Subcutaneous abdominal adipose tissue (tissue), 5 donors: Measurements from ENCODE around the gene ATP6V0D1.

Experiments
- H3K27ac ChIP-seq: one replicate; pipeline ENCODE4 v1.7.0; 2013; ENCODE audit warnings: low read depth, mild to moderate bottlenecking, inconsistent platforms, low read length, moderate library complexity
- H3K27me3 ChIP-seq, 5 donors: one replicate each; pipeline ENCODE4 v1.7.0; 2013; ENCODE audit warnings: low read length in 5 of 5, inconsistent platforms in 1 of 5; ENCODE audit not compliant: control insufficient read depth in 5 of 5, insufficient read depth in 4 of 5
- H3K36me3 ChIP-seq, 5 donors: one replicate each; pipeline ENCODE4 v1.7.0; 2013; ENCODE audit warnings: low read length in 5 of 5; ENCODE audit not compliant: control insufficient read depth in 5 of 5, insufficient read depth in 5 of 5
- H3K4me1 ChIP-seq, 5 donors: one replicate each; pipeline ENCODE4 v1.7.0; 2013; ENCODE audit warnings: low read length in 5 of 5, mild to moderate bottlenecking in 3 of 5, moderate library complexity in 1 of 5; ENCODE audit not compliant: control insufficient read depth in 5 of 5, insufficient read depth in 5 of 5
- H3K4me3 ChIP-seq, 5 donors: one replicate each; pipeline ENCODE4 v1.7.0; 2013; ENCODE audit warnings: low read length in 5 of 5, low read depth in 1 of 5
- H3K9ac ChIP-seq, 5 donors: one replicate each; pipeline ENCODE4 v1.7.0; 2013; ENCODE audit warnings: low read length in 5 of 5, mild to moderate bottlenecking in 4 of 5, moderate library complexity in 3 of 5
- H3K9me3 ChIP-seq, 5 donors: one replicate each; pipeline ENCODE4 v1.7.0; 2013; ENCODE audit warnings: low read length in 5 of 5; ENCODE audit not compliant: control insufficient read depth in 5 of 5
- donor health status: healthy.
- donor health status: healthy.
- donor health status: healthy.
- donor health status: healthy.
- donor health status: healthy.

Gene ATP6V0D1

GRCh38 chr16:67456391-67457081 lies 24.4 kb downstream of the ATP6V0D1 start:
- no peak overlapping the region for H3K4me3 ChIP-seq
- peak overlapping the region in 1 of 5 donors; percentile 50 for H3K9ac ChIP-seq

GRCh38 chr16:67454852-67455251 lies 26.1 kb downstream of the ATP6V0D1 start:
- Histone ChIP-seq H3K9ac (no peak overlapping the region), H3K4me1 (peaks cover 30 to 64% (median 59%) of the 10 kb centered on the region in 5 donors), H3K36me3 (peaks cover 0 to 36% (median 21%) of the 10 kb centered on the region in 5 donors), H3K9me3 (no peaks in the 10 kb centered on the region), H3K27me3 (no peaks in the 10 kb centered on the region), H3K4me3 (no peak overlapping the region), H3K27ac (no peak overlapping the region)

More at GRCh38 chr16:67456391-67457081, 24.4 kb downstream of the ATP6V0D1 start:
- no peaks in the 10 kb centered on the region for H3K27me3 ChIP-seq
- peaks cover 0 to 28% (median 22%) of the 10 kb centered on the region in 5 donors for H3K36me3 ChIP-seq
- H3K27ac ChIP-seq, result no peak overlapping the region
- no peaks in the 10 kb centered on the region for H3K9me3 ChIP-seq
- H3K4me1 ChIP-seq, result peaks cover 35 to 64% (median 59%) of the 10 kb centered on the region in 5 donors

DNA sequence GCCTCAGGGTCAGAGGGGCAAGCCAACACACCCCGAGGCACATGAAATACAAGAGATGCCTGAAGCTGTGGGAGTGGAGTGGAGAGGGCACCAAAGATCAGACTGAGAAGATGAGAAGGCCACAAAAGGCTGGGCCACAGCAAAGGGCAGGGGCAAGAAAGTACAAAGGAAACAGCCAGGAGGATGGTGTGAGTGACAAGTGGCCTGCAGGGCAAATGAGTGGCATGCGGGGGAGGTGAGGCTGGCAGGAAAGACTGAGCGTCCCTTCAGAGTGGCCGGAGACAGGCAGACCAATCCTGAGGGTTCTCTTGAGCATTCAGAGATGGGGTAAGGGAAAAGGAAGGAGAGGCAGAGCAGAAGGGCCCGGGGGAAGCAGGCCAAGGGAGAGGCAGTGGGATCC lies 26.9 kb downstream of the ATP6V0D1 start:
- Histone ChIP-seq H3K27ac (no peak overlapping the region), H3K4me1 (peaks cover 28 to 64% (median 59%) of the 10 kb centered on the region in 5 donors), H3K9me3 (no peaks in the 10 kb centered on the region), H3K36me3 (peaks cover 0 to 42% (median 21%) of the 10 kb centered on the region in 5 donors), H3K27me3 (no peaks in the 10 kb centered on the region), H3K4me3 (no peak overlapping the region), H3K9ac (peak overlapping the region in 1 of 5 donors; percentile 4)

GRCh38 chr16:67451704-67452435 lies 29.1 kb downstream of the ATP6V0D1 start:
- Histone ChIP-seq H3K27me3 (no peaks in the 10 kb centered on the region), H3K9ac (no peak overlapping the region), H3K36me3 (peaks cover 0 to 46% (median 23%) of the 10 kb centered on the region in 5 donors), H3K4me1 (peaks cover 14 to 57% (median 48%) of the 10 kb centered on the region in 5 donors), H3K4me3 (no peak overlapping the region), H3K9me3 (no peaks in the 10 kb centered on the region), H3K27ac (no peak overlapping the region)

DNA sequence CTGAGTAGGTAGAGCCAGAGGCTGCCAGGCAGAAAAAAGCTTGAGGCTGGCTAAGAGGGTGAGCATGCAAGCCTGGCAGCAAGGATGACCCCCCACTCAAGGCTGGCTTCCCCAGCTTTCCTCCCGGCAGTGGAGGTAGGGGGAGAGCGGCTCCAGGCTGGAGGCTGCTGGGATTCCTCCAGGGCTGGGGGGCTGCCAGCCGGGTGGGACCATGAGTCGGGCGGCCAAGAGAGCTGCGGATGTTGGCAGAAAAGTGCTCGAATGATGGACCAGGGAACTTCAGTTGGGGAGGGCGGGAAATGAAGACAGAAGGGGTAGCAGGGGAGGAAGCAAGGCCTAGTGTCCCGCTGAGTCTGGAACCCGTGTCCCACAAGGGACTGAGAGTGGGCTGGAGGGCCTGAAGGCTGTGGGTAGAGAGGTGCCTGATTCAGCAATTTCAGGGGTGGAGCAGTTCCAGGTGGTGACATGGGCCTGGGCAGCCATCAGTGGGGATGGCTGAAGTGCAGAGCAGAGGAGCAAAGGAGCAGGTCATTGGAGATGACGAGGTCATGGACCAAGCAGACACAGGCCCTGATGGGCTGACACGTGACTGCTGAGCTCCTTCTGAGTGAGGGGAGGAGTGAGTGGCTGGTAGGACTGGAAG lies 29.8 kb downstream of the ATP6V0D1 start:
- peaks cover 16 to 57% (median 48%) of the 10 kb centered on the region in 5 donors for H3K4me1 ChIP-seq
- no peaks in the 10 kb centered on the region for H3K27me3 ChIP-seq
- H3K9ac ChIP-seq, result no peak overlapping the region
- no peaks in the 10 kb centered on the region for H3K9me3 ChIP-seq
- H3K27ac ChIP-seq, result no peak overlapping the region
- H3K4me3 ChIP-seq, result no peak overlapping the region
- H3K36me3 ChIP-seq, result peaks cover 0 to 49% (median 23%) of the 10 kb centered on the region in 5 donors

DNA sequence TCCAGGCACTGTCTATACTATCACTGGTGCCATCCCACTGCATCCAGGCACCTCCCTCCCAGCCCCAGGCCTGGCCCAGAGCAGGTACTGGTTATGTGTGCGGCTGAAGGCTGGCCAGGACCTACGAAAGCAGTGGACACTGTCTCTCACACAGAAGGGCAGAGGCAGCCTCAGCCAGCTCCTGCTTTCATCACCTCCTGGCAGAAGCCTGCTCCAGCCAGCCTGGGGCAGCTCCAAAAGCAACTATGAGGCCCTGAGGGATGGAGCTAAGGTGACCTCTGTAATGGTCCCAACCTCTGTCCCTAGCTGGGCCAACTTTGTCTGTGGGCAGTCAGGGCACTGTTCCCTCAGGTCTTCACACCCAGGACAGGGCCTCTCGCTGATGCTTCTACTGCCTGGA lies 31.2 kb downstream of the ATP6V0D1 start:
- H3K4me3 ChIP-seq, result no peak overlapping the region
- H3K36me3 ChIP-seq, result peaks cover 0 to 59% (median 23%) of the 10 kb centered on the region in 5 donors
- peak overlapping the region in 2 of 5 donors; percentile 27 to 30 for H3K9ac ChIP-seq
- peaks cover 21 to 68% (median 62%) of the 10 kb centered on the region in 5 donors for H3K4me1 ChIP-seq
- H3K9me3 ChIP-seq, result no peaks in the 10 kb centered on the region
- H3K27ac ChIP-seq, result no peak overlapping the region
- H3K27me3 ChIP-seq, result no peaks in the 10 kb centered on the region

DNA sequence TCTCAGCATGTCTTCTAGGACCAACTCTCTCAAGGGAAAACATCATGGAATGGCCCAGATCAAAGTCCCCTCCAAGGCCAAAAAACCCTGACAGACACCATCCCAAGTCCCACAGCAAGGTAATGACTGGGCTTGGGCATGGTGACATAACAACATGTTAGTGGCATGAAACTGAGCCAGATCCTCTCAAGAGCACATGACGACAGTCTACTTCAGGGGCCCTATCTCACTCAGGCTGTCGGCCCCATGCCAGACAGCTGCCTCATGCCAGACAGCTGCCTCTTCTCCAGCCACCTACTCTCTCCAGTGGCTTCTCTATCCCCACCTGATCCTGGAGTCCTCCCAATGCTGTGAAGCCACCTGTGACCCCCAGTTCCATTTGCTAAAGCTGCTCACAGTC lies 31.6 kb downstream of the ATP6V0D1 start:
- Histone ChIP-seq H3K9ac (peak overlapping the region in 2 of 5 donors; percentile 27 to 30), H3K27ac (no peak overlapping the region), H3K4me3 (no peak overlapping the region), H3K36me3 (peaks cover 0 to 63% (median 25%) of the 10 kb centered on the region in 5 donors), H3K27me3 (no peaks in the 10 kb centered on the region), H3K4me1 (peaks cover 21 to 73% (median 66%) of the 10 kb centered on the region in 5 donors), H3K9me3 (no peaks in the 10 kb centered on the region)

DNA sequence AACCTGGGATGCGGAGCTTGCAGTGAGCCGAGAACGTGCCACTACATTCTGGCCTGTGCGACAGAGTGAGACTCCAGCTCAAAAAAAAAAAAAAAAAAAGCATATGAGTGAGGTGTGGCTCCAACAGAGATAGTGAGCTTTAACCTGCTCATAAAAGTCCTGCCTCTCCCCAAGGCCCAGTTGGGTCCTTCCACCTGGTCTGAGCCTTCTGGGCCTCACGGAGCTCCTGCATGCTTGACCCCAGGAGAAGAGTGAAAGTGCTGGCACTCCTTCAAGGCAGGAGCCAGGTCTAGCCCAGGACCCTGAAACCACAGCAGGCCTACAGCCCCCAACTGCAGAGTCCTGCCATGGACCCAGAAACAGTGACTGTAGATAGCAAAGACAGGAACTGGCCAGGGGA lies 32.4 kb downstream of the ATP6V0D1 start:
- H3K4me3 ChIP-seq, result no peak overlapping the region
- H3K9ac ChIP-seq, result no peak overlapping the region
- no peak overlapping the region for H3K27ac ChIP-seq
- peaks cover 24 to 80% (median 73%) of the 10 kb centered on the region in 5 donors for H3K4me1 ChIP-seq
- H3K36me3 ChIP-seq, result peaks cover 0 to 69% (median 25%) of the 10 kb centered on the region in 5 donors
- H3K27me3 ChIP-seq, result no peaks in the 10 kb centered on the region
- no peaks in the 10 kb centered on the region for H3K9me3 ChIP-seq

DNA sequence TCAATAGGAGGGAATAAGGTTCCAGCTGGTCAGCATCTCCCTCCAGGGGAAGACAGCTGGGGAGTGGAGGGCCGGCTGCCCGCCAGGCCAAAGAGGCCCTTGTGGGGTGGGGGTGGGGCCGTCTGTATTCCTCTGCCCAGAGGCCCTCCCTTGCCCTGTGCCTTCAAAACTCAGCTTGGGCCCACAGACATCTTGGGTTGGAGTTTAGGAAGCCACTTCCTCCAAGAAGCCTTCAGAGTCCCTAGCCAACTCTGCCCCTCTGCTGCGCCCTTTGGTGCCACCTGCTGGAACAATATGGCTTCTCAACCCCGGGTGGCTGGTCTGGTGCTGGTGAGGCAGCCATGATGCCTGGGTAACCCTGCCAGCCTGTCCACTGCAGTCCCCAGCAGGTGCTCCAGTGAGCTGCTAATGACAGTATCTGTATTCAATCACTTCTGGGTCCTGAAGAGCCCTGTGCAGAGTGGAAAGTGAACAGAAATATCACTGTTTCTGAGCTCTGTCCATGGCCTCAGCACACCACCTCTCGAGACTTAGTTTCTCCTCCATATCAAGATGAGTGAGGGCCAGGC lies 33.4 kb downstream of the ATP6V0D1 start:
- Histone ChIP-seq H3K27ac (no peak overlapping the region), H3K4me1 (peaks cover 28 to 90% (median 83%) of the 10 kb centered on the region in 5 donors), H3K36me3 (peaks cover 0 to 69% (median 22%) of the 10 kb centered on the region in 5 donors), H3K9me3 (no peaks in the 10 kb centered on the region), H3K4me3 (no peak overlapping the region), H3K9ac (peak overlapping the region in 3 of 5 donors; percentile 45 to 57 (median 53)), H3K27me3 (no peaks in the 10 kb centered on the region)
